HepG2 (cell line): ENCODE results near the gene CTCF. TPM values are rescaled to one million over a fixed set of nuclear protein-coding genes. Genes with fewer than 3 reads are reported as not detected.

Experiments used
- ATM ChIP-seq: fragments of 450-650 bp; IDR thresholded peaks from 2 replicates; pipeline ENCODE4 v1.7.1; 2017; ENCODE audit warnings: mild to moderate bottlenecking, borderline replicate concordance
- ATRX ChIP-seq: sonication (generic); formaldehyde crosslinking; IDR thresholded peaks from 2 replicates; pipeline ENCODE4 v1.4.0; 2020; ENCODE audit warnings: missing genetic modification reagents, borderline replicate concordance
- FOXC1 ChIP-seq: sonication (generic); formaldehyde crosslinking; IDR thresholded peaks from 2 replicates; pipeline ENCODE4 v1.8.0; 2022; ENCODE audit warnings: mild to moderate bottlenecking, missing genetic modification reagents, borderline replicate concordance
- GATA4 ChIP-seq: sonication (generic); IDR thresholded peaks from 2 replicates; pipeline ENCODE4 v1.6.1; 2016; ENCODE audit warnings: antibody characterized with exemption, low read depth, borderline replicate concordance
- HBP1 ChIP-seq: IDR thresholded peaks from 2 replicates; pipeline ENCODE4 v1.6.1; 2016; ENCODE audit warnings: low read depth, control low read depth
- KAT2B ChIP-seq: fragments of 150-350 bp; IDR thresholded peaks from 2 replicates; pipeline ENCODE4 v1.6.1; 2014; ENCODE audit warnings: low read depth, low read length, borderline replicate concordance
- ZFP36L2 ChIP-seq: sonication (generic); formaldehyde crosslinking; IDR thresholded peaks from 2 replicates; pipeline ENCODE4 v1.4.0; 2020; ENCODE audit warnings: missing genetic modification reagents
- ZKSCAN5 ChIP-seq: sonication (generic); formaldehyde crosslinking; IDR thresholded peaks from 2 replicates; pipeline ENCODE4 v1.5.1; 2020; ENCODE audit warnings: mild to moderate bottlenecking, missing genetic modification reagents
- ZNF615 ChIP-seq: sonication (generic); formaldehyde crosslinking; IDR thresholded peaks from 2 replicates; pipeline ENCODE4 v1.5.0; 2020; ENCODE audit warnings: mild to moderate bottlenecking, missing genetic modification reagents, borderline replicate concordance
- ZNF710 ChIP-seq: sonication (generic); formaldehyde crosslinking; IDR thresholded peaks from 2 replicates; pipeline ENCODE4 v1.5.0; 2020; ENCODE audit warnings: mild to moderate bottlenecking, missing genetic modification reagents, borderline replicate concordance
- ZNF883 ChIP-seq: sonication (generic); formaldehyde crosslinking; IDR thresholded peaks from 2 replicates; pipeline ENCODE4 v1.5.1; 2020; ENCODE audit warnings: mild to moderate bottlenecking, missing genetic modification reagents; ENCODE audit errors: not compliant biosample characterization
- polyA plus RNA-seq, 8 experiments: library from polyadenylated mRNA; depleted of rRNA in 3 of 8; stranded (reverse) in 7 of 8; unstranded in 1 of 8; fragments of >200 nt; fragmentation: Illumina TruSeq in 4 of 8; extraction: Trizol in 4 of 8; gene quantifications; 2 replicates each; pipeline versions ENCODE4 v1.2.1 to v1.2.3, GENCODE V29; 2011 to 2016; ENCODE audit warnings: low read depth in 4 of 8, missing spikeins in 1 of 8, mixed read lengths in 1 of 8; ENCODE audit not compliant: insufficient read depth in 1 of 8
- total RNA-seq, 5 experiments: library from RNA; depleted of rRNA; stranded (reverse); fragments of >200 nt; fragmentation: Illumina TruSeq; extraction: Trizol; gene quantifications; 2 replicates each; pipeline ENCODE4 v1.2.3, GENCODE V29; 2016; ENCODE audit warnings: low read depth in 1 of 5
- TF ChIP-seq, protein P1 (sequence below): sonication (generic); formaldehyde crosslinking; IDR thresholded peaks from 2 replicates; pipeline ENCODE4 v1.4.0; 2020; ENCODE audit warnings: mild to moderate bottlenecking, missing genetic modification reagents
- TF ChIP-seq, protein P2 (sequence below): sonication (generic); formaldehyde crosslinking; IDR thresholded peaks from 2 replicates; pipeline ENCODE4 v1.4.0; 2020; ENCODE audit warnings: missing genetic modification reagents, mild to moderate bottlenecking, borderline replicate concordance
- TF ChIP-seq, protein P3 (sequence below): sonication (generic); formaldehyde crosslinking; IDR thresholded peaks from 2 replicates; pipeline ENCODE4 v1.5.0; 2020; ENCODE audit warnings: mild to moderate bottlenecking, missing genetic modification reagents

Gene CTCF
- total and polyA plus RNA-seq, 2 of the 13 experiments (the other 11 are each of a cell fraction or from before 2014, with no cell fraction given) = 19.5 to 37.5 TPM

DNA sequence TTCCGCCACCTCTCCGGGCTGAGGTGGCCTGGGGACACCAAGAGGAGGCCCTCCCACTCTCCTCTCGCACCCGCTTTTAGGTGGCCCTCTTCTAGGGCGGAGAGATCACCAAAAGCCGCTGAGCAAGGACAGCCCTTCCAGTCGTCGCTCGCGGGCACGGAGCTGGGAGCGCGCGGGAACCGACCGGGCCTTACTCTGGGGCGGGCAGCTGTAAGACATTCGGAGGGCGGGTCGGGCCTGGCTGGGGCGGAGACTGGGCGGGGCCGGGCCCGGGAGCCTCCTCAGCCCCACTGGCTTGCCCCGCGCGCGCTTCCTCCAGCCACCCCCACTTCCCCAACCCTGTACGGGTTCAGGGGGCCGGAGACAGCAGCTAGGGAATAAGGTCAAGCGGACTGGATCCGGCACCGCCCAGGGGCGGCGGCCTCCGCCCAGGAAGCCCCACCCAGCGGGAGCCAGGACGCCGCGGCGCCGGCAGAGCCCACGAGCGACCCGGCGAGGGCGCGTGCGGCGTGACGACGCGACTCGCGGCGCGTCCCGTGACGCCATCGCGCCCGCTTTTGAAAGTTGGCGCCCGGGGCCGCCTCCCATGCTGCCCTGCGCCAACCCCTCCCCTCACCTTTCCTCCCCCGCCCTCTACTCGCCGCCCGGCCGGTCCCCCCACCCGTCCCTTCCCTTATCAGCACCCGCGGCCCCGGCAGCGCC, 351 bp upstream of the CTCF start (continued):
- TF ChIP-seq HBP1 (CRISPR knock-in tag) = no peak
- TF ChIP-seq ZKSCAN5 (CRISPR knock-in tag) = no peak
- TF ChIP-seq GATA4 = no peak
- TF ChIP-seq ATM = no peak
- TF ChIP-seq ZFP36L2 (CRISPR knock-in tag) = no peak
- TF ChIP-seq FOXC1 (CRISPR knock-in tag) = peak; percentile 67; the same call in 1 of the 2 replicates
- no peak for TF ChIP-seq ATRX (CRISPR knock-in tag)
- TF ChIP-seq, protein P1, sequence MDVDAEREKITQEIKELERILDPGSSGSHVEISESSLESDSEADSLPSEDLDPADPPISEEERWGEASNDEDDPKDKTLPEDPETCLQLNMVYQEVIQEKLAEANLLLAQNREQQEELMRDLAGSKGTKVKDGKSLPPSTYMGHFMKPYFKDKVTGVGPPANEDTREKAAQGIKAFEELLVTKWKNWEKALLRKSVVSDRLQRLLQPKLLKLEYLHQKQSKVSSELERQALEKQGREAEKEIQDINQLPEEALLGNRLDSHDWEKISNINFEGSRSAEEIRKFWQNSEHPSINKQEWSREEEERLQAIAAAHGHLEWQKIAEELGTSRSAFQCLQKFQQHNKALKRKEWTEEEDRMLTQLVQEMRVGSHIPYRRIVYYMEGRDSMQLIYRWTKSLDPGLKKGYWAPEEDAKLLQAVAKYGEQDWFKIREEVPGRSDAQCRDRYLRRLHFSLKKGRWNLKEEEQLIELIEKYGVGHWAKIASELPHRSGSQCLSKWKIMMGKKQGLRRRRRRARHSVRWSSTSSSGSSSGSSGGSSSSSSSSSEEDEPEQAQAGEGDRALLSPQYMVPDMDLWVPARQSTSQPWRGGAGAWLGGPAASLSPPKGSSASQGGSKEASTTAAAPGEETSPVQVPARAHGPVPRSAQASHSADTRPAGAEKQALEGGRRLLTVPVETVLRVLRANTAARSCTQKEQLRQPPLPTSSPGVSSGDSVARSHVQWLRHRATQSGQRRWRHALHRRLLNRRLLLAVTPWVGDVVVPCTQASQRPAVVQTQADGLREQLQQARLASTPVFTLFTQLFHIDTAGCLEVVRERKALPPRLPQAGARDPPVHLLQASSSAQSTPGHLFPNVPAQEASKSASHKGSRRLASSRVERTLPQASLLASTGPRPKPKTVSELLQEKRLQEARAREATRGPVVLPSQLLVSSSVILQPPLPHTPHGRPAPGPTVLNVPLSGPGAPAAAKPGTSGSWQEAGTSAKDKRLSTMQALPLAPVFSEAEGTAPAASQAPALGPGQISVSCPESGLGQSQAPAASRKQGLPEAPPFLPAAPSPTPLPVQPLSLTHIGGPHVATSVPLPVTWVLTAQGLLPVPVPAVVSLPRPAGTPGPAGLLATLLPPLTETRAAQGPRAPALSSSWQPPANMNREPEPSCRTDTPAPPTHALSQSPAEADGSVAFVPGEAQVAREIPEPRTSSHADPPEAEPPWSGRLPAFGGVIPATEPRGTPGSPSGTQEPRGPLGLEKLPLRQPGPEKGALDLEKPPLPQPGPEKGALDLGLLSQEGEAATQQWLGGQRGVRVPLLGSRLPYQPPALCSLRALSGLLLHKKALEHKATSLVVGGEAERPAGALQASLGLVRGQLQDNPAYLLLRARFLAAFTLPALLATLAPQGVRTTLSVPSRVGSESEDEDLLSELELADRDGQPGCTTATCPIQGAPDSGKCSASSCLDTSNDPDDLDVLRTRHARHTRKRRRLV (CRISPR knock-in tag) = no peak
- TF ChIP-seq, protein P2, sequence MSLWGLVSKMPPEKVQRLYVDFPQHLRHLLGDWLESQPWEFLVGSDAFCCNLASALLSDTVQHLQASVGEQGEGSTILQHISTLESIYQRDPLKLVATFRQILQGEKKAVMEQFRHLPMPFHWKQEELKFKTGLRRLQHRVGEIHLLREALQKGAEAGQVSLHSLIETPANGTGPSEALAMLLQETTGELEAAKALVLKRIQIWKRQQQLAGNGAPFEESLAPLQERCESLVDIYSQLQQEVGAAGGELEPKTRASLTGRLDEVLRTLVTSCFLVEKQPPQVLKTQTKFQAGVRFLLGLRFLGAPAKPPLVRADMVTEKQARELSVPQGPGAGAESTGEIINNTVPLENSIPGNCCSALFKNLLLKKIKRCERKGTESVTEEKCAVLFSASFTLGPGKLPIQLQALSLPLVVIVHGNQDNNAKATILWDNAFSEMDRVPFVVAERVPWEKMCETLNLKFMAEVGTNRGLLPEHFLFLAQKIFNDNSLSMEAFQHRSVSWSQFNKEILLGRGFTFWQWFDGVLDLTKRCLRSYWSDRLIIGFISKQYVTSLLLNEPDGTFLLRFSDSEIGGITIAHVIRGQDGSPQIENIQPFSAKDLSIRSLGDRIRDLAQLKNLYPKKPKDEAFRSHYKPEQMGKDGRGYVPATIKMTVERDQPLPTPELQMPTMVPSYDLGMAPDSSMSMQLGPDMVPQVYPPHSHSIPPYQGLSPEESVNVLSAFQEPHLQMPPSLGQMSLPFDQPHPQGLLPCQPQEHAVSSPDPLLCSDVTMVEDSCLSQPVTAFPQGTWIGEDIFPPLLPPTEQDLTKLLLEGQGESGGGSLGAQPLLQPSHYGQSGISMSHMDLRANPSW = peak; percentile 46; the same call in 1 of the 2 replicates
- TF ChIP-seq KAT2B = no peak
- TF ChIP-seq ZNF883 (CRISPR knock-in tag) = no peak
- TF ChIP-seq, protein P3, sequence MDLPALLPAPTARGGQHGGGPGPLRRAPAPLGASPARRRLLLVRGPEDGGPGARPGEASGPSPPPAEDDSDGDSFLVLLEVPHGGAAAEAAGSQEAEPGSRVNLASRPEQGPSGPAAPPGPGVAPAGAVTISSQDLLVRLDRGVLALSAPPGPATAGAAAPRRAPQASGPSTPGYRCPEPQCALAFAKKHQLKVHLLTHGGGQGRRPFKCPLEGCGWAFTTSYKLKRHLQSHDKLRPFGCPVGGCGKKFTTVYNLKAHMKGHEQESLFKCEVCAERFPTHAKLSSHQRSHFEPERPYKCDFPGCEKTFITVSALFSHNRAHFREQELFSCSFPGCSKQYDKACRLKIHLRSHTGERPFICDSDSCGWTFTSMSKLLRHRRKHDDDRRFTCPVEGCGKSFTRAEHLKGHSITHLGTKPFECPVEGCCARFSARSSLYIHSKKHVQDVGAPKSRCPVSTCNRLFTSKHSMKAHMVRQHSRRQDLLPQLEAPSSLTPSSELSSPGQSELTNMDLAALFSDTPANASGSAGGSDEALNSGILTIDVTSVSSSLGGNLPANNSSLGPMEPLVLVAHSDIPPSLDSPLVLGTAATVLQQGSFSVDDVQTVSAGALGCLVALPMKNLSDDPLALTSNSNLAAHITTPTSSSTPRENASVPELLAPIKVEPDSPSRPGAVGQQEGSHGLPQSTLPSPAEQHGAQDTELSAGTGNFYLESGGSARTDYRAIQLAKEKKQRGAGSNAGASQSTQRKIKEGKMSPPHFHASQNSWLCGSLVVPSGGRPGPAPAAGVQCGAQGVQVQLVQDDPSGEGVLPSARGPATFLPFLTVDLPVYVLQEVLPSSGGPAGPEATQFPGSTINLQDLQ = peak; percentile 34; the same call in 1 of the 2 replicates
- peak; percentile 76; the same call in 1 of the 2 replicates for TF ChIP-seq ZNF710 (CRISPR knock-in tag)
- no peak for TF ChIP-seq ZNF615 (CRISPR knock-in tag)
